Naive thymus-derived CD4-positive, alpha-beta T cell (primary cell): ENCODE measurements around the gene STX8. TPM values are rescaled to one million over a fixed set of nuclear protein-coding genes. Genes with fewer than 3 reads are reported as not detected.
"Not testable (repeated sequence)": the region's sequence is repeated elsewhere in the genome, so short reads cannot be mapped to it uniquely, and the experiment has no call there.

Experiments
- ATAC-seq: fragments of 150-1000 bp; cut with Tn5 transposase; 2 replicates; pipeline ENCODE4 v1.10.0; 2021; ENCODE audit warnings: mild to moderate bottlenecking, moderate library complexity
- CTCF ChIA-PET: fragments of 350-600 bp; sonication (Branson Sonifier 250); formaldehyde crosslinking; loops from one replicate; lab custom pipeline; 2021; ENCODE audit warnings: antibody characterized with exemption; lab: Charles Lee
- POLR2A ChIA-PET: fragments of 350-600 bp; sonication (Branson Sonifier 250); formaldehyde crosslinking; loops from one replicate; lab custom pipeline; 2021; ENCODE audit warnings: antibody characterized with exemption, inconsistent platforms; lab: Charles Lee
- DNase-seq, 9 donors: peaks; one replicate each; pipeline versions ENCODE4 v3.0.0 to v3.0.0-alpha.2; 2020 to 2022; ENCODE audit warnings: mixed read lengths in 1 of 9
- H3K27ac ChIP-seq: one replicate; pipeline ENCODE4 v1.7.0; 2013; ENCODE audit warnings: mild to moderate bottlenecking, low read depth, low read length, moderate library complexity
- H3K27me3 ChIP-seq, 2 donors: one replicate each; pipeline ENCODE4 v1.7.0; 2013; ENCODE audit warnings: low read length in 2 of 2, mild to moderate bottlenecking in 2 of 2, moderate library complexity in 2 of 2; ENCODE audit not compliant: control insufficient read depth in 2 of 2, insufficient read depth in 2 of 2
- H3K36me3 ChIP-seq, 3 experiments: 1 replicate in 2 of 3; 2 replicates in 1 of 3; pipeline ENCODE4 v1.7.0; 2013; ENCODE audit warnings: low read length in 3 of 3, mild to moderate bottlenecking in 3 of 3, moderate library complexity in 1 of 3; ENCODE audit not compliant: insufficient read depth in 3 of 3, control insufficient read depth in 2 of 3
- H3K4me1 ChIP-seq, 2 donors: one replicate each; pipeline ENCODE4 v1.7.0; 2013; ENCODE audit warnings: low read length in 2 of 2, mild to moderate bottlenecking in 2 of 2, moderate library complexity in 1 of 2; ENCODE audit not compliant: control insufficient read depth in 2 of 2, insufficient read depth in 2 of 2
- H3K4me3 ChIP-seq: 2 replicates; pipeline ENCODE4 v1.7.0; 2013; ENCODE audit warnings: mild to moderate bottlenecking, low read length
- H3K9me3 ChIP-seq, 3 experiments: 1 replicate in 2 of 3; 2 replicates in 1 of 3; pipeline ENCODE4 v1.7.0; 2013; ENCODE audit warnings: low read length in 3 of 3; ENCODE audit not compliant: control insufficient read depth in 2 of 3
- H3K27ac Mint-ChIP-seq, 9 donors: one replicate each; pipeline ENCODE4 v1.8.0; 2020 to 2022; ENCODE audit warnings: mixed read lengths in 9 of 9, mild to moderate bottlenecking in 8 of 9, moderate library complexity in 5 of 9, inconsistent platforms in 2 of 9
- H3K27me3 Mint-ChIP-seq, 5 donors: one replicate each; pipeline ENCODE4 v1.8.0; 2021 to 2022; ENCODE audit warnings: mixed read lengths in 5 of 5, mild to moderate bottlenecking in 1 of 5
- H3K36me3 Mint-ChIP-seq, 5 donors: one replicate each; pipeline ENCODE4 v1.8.0; 2020 to 2022; ENCODE audit warnings: mixed read lengths in 5 of 5, mild to moderate bottlenecking in 3 of 5, inconsistent platforms in 1 of 5
- H3K4me1 Mint-ChIP-seq, 7 donors: one replicate each; pipeline ENCODE4 v1.8.0; 2020 to 2022; ENCODE audit warnings: mixed read lengths in 7 of 7, mild to moderate bottlenecking in 3 of 7, inconsistent platforms in 1 of 7
- H3K4me3 Mint-ChIP-seq, 10 donors: one replicate each; pipeline ENCODE4 v1.8.0; 2020 to 2022; ENCODE audit warnings: mild to moderate bottlenecking in 10 of 10, mixed read lengths in 10 of 10, moderate library complexity in 6 of 10, inconsistent platforms in 2 of 10
- H3K9me3 Mint-ChIP-seq, 11 donors: one replicate each; pipeline ENCODE4 v1.8.0; 2020 to 2022; ENCODE audit warnings: mixed read lengths in 11 of 11, mild to moderate bottlenecking in 4 of 11, inconsistent platforms in 1 of 11, moderate library complexity in 1 of 11
- intact Hi-C, 2 donors: fragments of 100-400 bp; cut with micrococcal nuclease; formaldehyde crosslinking; loops; one replicate each; pipeline ENCODE4 v1.15.1; 2023
- polyA plus RNA-seq, 2 donors: library from polyadenylated mRNA; unstranded; fragments of 300-500 nt; fragmentation: Illumina TruSeq; gene quantifications; one replicate each; pipeline ENCODE4 v1.2.3, GENCODE V29; 2021
- total RNA-seq, 6 experiments: library from RNA in 5 of 6; stranded (reverse) in 5 of 6; gene quantifications; 1 replicate in 5 of 6; 2 replicates in 1 of 6; pipeline ENCODE4 v1.2.3 and lab custom pipeline; 2021 to 2026

Gene STX8
- total and polyA plus RNA-seq, 7 experiments from 2014 or later: 45.1 to 116 (median 67.5) TPM

- Mint-ChIP-seq H3K9me3 (peaks cover 0 to 39% (median 17%) of the 10 kb centered on the region in 11 donors), H3K27ac (no peak overlapping the region), H3K4me3 (no peak overlapping the region), H3K4me1 (peaks cover 0 to 3% (median 0%) of the 10 kb centered on the region in 7 donors), H3K36me3 (peaks cover 4 to 51% (median 34%) of the 10 kb centered on the region in 5 donors), H3K27me3 (no peaks in the 10 kb centered on the region)
- ChIA-PET CTCF (no interaction called here), POLR2A (no interaction called here)
- Histone ChIP-seq H3K4me3 (no peak overlapping the region), H3K27me3 (no peaks in the 10 kb centered on the region), H3K9me3 (peaks cover 0 to 14% (median 4%) of the 10 kb centered on the region in 3 experiments), H3K36me3 (no peaks in the 10 kb centered on the region), H3K27ac (no peak overlapping the region), H3K4me1 (no peaks in the 10 kb centered on the region)
- intact Hi-C loops: no loop called here
- DNase-seq (no peak), ATAC-seq (no peak)
Measured at GRCh38 chr17:9339958-9340357, 235.7 kb downstream of the STX8 start.

GRCh38 chr17:9339482-9339881, 236.1 kb downstream of the STX8 start:
- DNase-seq, H3K27ac Mint-ChIP-seq, CTCF ChIA-PET, H3K4me3 Mint-ChIP-seq, H3K4me3 ChIP-seq, POLR2A ChIA-PET, H3K27me3 Mint-ChIP-seq, ATAC-seq, intact Hi-C loops, H3K27me3 ChIP-seq, H3K27ac ChIP-seq, H3K36me3 ChIP-seq, H3K4me1 ChIP-seq, H3K4me1 Mint-ChIP-seq: not testable (repeated sequence)
- peaks cover 0 to 44% (median 21%) of the 10 kb centered on the region in 11 donors for H3K9me3 Mint-ChIP-seq
- peaks cover 9 to 52% (median 39%) of the 10 kb centered on the region in 5 donors for H3K36me3 Mint-ChIP-seq
- peaks cover 0 to 19% (median 6%) of the 10 kb centered on the region in 3 experiments for H3K9me3 ChIP-seq

GRCh38 chr17:9336817-9337216, 238.8 kb downstream of the STX8 start:
- ChIA-PET POLR2A (no interaction called here), CTCF (no interaction called here)
- no peak overlapping the region for H3K27ac Mint-ChIP-seq

GRCh38 chr17:9334536-9335446, 240.8 kb downstream of the STX8 start:
- CTCF ChIA-PET: interaction anchor here (0.6 kb wide), 1 partner anchor 29 kb away, joined by 3 read pairs; no protein-coding TSS in a partner anchor
- no peak overlapping the region for H3K4me3 Mint-ChIP-seq
- DNase-seq (no peak), ATAC-seq (no peak)
- H3K27me3 Mint-ChIP-seq: no peaks in the 10 kb centered on the region
- no peaks in the 10 kb centered on the region for H3K4me1 Mint-ChIP-seq
- Histone ChIP-seq H3K27ac (no peak overlapping the region), H3K27me3 (no peaks in the 10 kb centered on the region), H3K4me1 (no peaks in the 10 kb centered on the region), H3K36me3 (no peaks in the 10 kb centered on the region), H3K9me3 (peaks cover 0 to 21% (median 7%) of the 10 kb centered on the region in 3 experiments), H3K4me3 (no peak overlapping the region)
- intact Hi-C loops: no loop called here
- H3K36me3 Mint-ChIP-seq: peaks cover 11 to 40% (median 33%) of the 10 kb centered on the region in 5 donors
- peaks cover 0 to 36% (median 22%) of the 10 kb centered on the region in 11 donors for H3K9me3 Mint-ChIP-seq
- POLR2A ChIA-PET: no interaction called here
- no peak overlapping the region for H3K27ac Mint-ChIP-seq

More at GRCh38 chr17:9336817-9337216, 238.8 kb downstream of the STX8 start:
- Histone ChIP-seq H3K27me3 (no peaks in the 10 kb centered on the region), H3K4me3 (no peak overlapping the region), H3K36me3 (no peaks in the 10 kb centered on the region), H3K27ac (no peak overlapping the region), H3K9me3 (peaks cover 0 to 21% (median 7%) of the 10 kb centered on the region in 3 experiments), H3K4me1 (no peaks in the 10 kb centered on the region)
- ATAC-seq (no peak), DNase-seq (no peak)
- Mint-ChIP-seq H3K27me3 (no peaks in the 10 kb centered on the region), H3K4me3 (no peak overlapping the region), H3K4me1 (no peaks in the 10 kb centered on the region), H3K36me3 (peaks cover 11 to 49% (median 43%) of the 10 kb centered on the region in 5 donors), H3K9me3 (peaks cover 0 to 42% (median 22%) of the 10 kb centered on the region in 11 donors)
- intact Hi-C loops: no loop called here

GRCh38 chr17:9332132-9332494, 243.5 kb downstream of the STX8 start:
- no peak overlapping the region for H3K4me3 Mint-ChIP-seq
- Histone ChIP-seq H3K27me3 (no peaks in the 10 kb centered on the region), H3K4me3 (no peak overlapping the region), H3K9me3 (peaks cover 0 to 21% (median 7%) of the 10 kb centered on the region in 3 experiments), H3K4me1 (no peaks in the 10 kb centered on the region), H3K36me3 (no peaks in the 10 kb centered on the region), H3K27ac (no peak overlapping the region)
- ATAC-seq (no peak), DNase-seq (no peak)
- H3K4me1 Mint-ChIP-seq: peaks cover 0 to 6% (median 0%) of the 10 kb centered on the region in 7 donors
- peaks cover 10 to 33% (median 25%) of the 10 kb centered on the region in 5 donors for H3K36me3 Mint-ChIP-seq
- H3K27me3 Mint-ChIP-seq: no peaks in the 10 kb centered on the region
- intact Hi-C loops: no loop called here
- peaks cover 0 to 28% (median 18%) of the 10 kb centered on the region in 11 donors for H3K9me3 Mint-ChIP-seq
- ChIA-PET POLR2A (no interaction called here), CTCF (no interaction called here)
- H3K27ac Mint-ChIP-seq: no peak overlapping the region

DNA sequence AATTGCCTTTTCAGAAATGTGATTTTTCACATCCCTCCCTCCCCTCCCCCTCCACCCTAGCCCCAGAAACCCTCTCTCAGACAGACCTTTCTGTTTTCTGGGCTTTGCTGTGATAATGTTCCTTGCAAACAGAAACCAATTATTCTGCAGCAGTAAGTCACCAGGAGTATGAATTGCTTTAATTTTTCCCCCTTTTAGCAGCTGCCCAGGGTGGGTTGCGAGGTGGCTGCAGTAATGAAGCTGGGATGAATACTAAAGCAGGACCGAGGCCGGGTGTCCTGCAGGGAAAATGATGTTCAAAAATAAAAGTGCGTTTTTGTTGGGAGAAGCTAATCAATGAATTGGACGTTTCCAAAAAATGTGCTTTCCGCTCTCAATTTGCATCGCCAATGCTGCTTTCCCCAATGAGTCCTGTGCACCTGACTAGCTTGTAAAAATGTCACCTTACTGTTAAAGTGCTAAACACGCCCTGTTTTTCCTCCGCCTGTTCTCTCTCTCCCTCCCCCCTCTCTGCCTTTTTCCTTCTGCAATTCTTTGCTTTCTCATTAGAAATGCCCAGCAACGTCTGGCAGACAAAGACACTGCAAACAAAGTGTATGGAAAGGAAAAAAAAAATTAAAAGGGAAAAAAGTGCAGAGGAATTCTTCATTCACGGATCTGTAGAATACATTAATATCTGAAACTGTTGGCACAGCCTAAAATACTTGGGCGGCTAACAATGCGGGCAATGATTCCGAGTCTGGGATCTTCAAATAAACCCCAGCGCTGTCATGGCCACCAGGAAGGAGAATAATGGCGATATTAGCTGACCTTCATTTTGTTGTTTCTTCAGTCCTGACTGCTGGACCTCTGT, 244.1 kb downstream of the STX8 start:
- DNase-seq (no peak), ATAC-seq (no peak)
- Mint-ChIP-seq H3K27me3 (no peaks in the 10 kb centered on the region), H3K4me3 (no peak overlapping the region), H3K36me3 (peaks cover 10 to 32% (median 23%) of the 10 kb centered on the region in 5 donors), H3K9me3 (peaks cover 0 to 22% (median 18%) of the 10 kb centered on the region in 11 donors), H3K27ac (no peak overlapping the region), H3K4me1 (peaks cover 0 to 6% (median 0%) of the 10 kb centered on the region in 7 donors)
- H3K9me3 ChIP-seq: peaks cover 0 to 21% (median 7%) of the 10 kb centered on the region in 3 experiments
- CTCF ChIA-PET: no interaction called here
- H3K36me3 ChIP-seq: no peaks in the 10 kb centered on the region
- no peak overlapping the region for H3K4me3 ChIP-seq
- no peaks in the 10 kb centered on the region for H3K27me3 ChIP-seq
- H3K4me1 ChIP-seq: no peaks in the 10 kb centered on the region
- POLR2A ChIA-PET: no interaction called here
- H3K27ac ChIP-seq: no peak overlapping the region
- intact Hi-C loops: no loop called here
